Left lung (tissue), 10 donors: ENCODE measurements around the gene OR13C9. TPM values are rescaled to one million over a fixed set of nuclear protein-coding genes. Genes with fewer than 3 reads are reported as not detected.

ENCODE experiments used
- ATAC-seq: fragments of 200-7000 bp; cut with Tn5 transposase; one replicate; pipeline ENCODE4 v1.9.1; 2020; ENCODE audit warnings: moderate library complexity
- DNase-seq, 4 donors: peaks; one replicate each; pipeline ENCODE4 v3.0.0-alpha.2; 2013 to 2020
- H3K27ac ChIP-seq, 2 donors: fragments of 200-600 bp; sonication (generic) in 1 of 2; one replicate each; pipeline versions ENCODE4 v1.5.0 to v1.8.0; 2020 to 2021
- H3K27me3 ChIP-seq, 2 donors: fragments of 200-600 bp; sonication (generic) in 1 of 2; one replicate each; pipeline versions ENCODE4 v1.5.0 to v1.8.0; 2020 to 2021
- H3K36me3 ChIP-seq, 2 donors: fragments of 200-600 bp; sonication (generic) in 1 of 2; one replicate each; pipeline versions ENCODE4 v1.5.0 to v1.8.0; 2020 to 2021
- H3K4me1 ChIP-seq, 2 donors: fragments of 200-600 bp; one replicate each; pipeline ENCODE4 v1.8.0; 2021
- H3K4me3 ChIP-seq, 2 donors: fragments of 200-600 bp; sonication (generic) in 1 of 2; one replicate each; pipeline versions ENCODE4 v1.5.0 to v1.8.0; 2020 to 2021; ENCODE audit warnings: mild to moderate bottlenecking in 1 of 2
- H3K9me3 ChIP-seq, 2 donors: fragments of 200-600 bp; sonication (generic) in 1 of 2; one replicate each; pipeline versions ENCODE4 v1.5.0 to v1.8.0; 2020 to 2021
- intact Hi-C, 2 donors: fragments of 100-400 bp; cut with DNase I; formaldehyde crosslinking; loops; one replicate each; pipeline versions ENCODE4 v1.11.2 to v1.14.2; 2022
- polyA plus RNA-seq, 6 donors: library from polyadenylated mRNA; unstranded; fragments of 120-200 nt; gene quantifications; one replicate each; pipeline ENCODE4 v1.2.1, GENCODE V29; 2013; ENCODE audit not compliant: insufficient read length in 6 of 6
- total RNA-seq, 2 donors: library from RNA; stranded (reverse); fragmentation: NEBNext Ultra II Directional; extraction: Animal tissue kit (Norgen Biotek cat#: 25700); gene quantifications; one replicate each; pipeline ENCODE4 v1.2.1, GENCODE V29; 2021
- TF ChIP-seq, protein P1 (sequence below), 2 donors: fragments of 200-600 bp; sonication (generic) in 1 of 2; IDR thresholded peaks; one replicate each; pipeline versions ENCODE4 v1.5.0 to v1.8.0; 2021; ENCODE audit warnings: antibody characterized with exemption in 2 of 2
- donor health status: DM: no; HTN: yes; CAD: no.
- donor health status: DM: no; HTN: no; CAD: no.

OR13C9 gene
- total and polyA plus RNA-seq, 8 donors = 0.23 TPM; not detected in 7

DNA sequence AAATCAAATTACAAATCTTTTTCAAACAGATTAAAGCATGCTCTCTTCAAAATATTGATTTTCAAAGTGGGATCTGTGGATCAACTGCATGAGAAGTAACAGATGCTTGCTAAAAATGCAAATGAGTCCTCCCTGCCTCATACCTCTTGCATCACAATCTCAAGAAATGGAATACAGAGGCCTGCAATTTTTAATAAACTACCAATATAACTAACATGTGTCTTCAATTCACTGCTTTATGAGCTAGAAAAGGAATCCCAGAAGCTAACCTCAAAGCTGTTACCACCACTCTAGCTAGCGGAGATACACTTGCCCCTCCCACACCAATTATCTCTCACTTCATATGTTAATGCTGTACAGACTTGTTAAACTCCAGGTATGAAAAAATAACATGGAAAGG, 28.4 kb downstream of the OR13C9 start:
- H3K27me3 ChIP-seq = no peaks in the 10 kb centered on the region
- no peak overlapping the region for H3K4me3 ChIP-seq
- no peaks in the 10 kb centered on the region for H3K36me3 ChIP-seq
- H3K9me3 ChIP-seq = peaks cover 0 to 3% of the 10 kb centered on the region in 2 donors
- no peak overlapping the region for H3K27ac ChIP-seq
- DNase-seq (no peak), ATAC-seq (no peak)
- H3K4me1 ChIP-seq = no peaks in the 10 kb centered on the region
- intact Hi-C loops = no loop called here
- TF ChIP-seq, protein P1, sequence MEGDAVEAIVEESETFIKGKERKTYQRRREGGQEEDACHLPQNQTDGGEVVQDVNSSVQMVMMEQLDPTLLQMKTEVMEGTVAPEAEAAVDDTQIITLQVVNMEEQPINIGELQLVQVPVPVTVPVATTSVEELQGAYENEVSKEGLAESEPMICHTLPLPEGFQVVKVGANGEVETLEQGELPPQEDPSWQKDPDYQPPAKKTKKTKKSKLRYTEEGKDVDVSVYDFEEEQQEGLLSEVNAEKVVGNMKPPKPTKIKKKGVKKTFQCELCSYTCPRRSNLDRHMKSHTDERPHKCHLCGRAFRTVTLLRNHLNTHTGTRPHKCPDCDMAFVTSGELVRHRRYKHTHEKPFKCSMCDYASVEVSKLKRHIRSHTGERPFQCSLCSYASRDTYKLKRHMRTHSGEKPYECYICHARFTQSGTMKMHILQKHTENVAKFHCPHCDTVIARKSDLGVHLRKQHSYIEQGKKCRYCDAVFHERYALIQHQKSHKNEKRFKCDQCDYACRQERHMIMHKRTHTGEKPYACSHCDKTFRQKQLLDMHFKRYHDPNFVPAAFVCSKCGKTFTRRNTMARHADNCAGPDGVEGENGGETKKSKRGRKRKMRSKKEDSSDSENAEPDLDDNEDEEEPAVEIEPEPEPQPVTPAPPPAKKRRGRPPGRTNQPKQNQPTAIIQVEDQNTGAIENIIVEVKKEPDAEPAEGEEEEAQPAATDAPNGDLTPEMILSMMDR (IDR thresholded peaks at IDR 0.05) = no peak

DNA sequence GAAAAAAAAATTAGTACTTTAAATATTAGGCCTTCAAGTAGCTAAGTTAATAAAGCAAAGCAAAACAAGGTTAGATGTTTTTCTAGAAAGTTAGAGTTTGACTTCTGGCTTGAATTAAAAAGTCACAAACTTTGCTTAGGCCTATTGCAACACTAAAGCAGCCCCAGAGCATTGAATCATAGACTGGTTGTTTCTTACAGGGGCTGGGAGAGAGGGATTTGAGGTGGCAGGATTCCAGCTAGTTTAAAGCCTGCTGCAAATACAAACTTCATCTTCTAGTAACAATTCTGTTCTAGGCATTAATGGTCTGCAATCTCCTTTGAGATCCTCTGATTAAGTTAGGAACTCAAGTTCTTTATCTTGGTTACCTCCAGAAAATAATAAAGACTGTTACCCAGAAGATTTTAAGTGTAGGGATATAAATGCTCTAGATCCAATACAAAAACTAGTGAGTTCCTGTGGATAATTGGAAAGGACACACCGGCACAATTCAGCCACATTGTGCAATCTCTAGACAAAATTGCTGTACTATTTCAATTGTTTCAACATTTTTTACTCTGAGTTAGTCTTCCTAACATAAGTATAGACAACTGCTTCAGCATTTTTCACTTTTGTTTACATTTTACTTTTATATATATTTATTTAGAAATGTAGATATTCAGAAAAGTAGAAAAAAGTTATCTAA, 31.4 kb downstream of the OR13C9 start:
- ATAC-seq (no peak), DNase-seq (peak in 2 of 4 donors; percentile 13 to 37)
- intact Hi-C loops = no loop called here
- Histone ChIP-seq H3K36me3 (no peaks in the 10 kb centered on the region), H3K4me1 (no peaks in the 10 kb centered on the region), H3K27ac (no peak overlapping the region), H3K9me3 (no peaks in the 10 kb centered on the region), H3K27me3 (no peaks in the 10 kb centered on the region), H3K4me3 (no peak overlapping the region)
- TF ChIP-seq, protein P1 (IDR thresholded peaks at IDR 0.05) = no peak

DNA sequence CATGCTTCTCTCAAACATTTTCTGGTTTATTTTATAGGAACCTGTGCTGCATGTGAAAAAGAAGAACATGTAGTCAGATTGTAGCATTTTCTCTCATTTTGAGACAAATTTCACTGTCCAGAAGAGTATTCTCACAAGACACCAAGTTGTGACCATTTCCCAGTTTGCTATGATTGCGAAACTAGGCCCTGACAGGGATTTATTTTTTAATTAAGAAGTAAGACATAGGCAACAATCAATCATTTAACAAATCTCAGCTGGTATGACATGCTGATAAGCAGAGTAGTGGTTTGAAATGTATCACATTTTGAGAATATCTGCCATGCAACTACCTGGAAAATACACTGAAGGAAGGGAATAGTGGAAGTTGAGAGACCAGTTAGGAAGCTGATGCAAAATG, 37.4 kb downstream of the OR13C9 start:
- intact Hi-C loops = no loop called here
- no peak overlapping the region for H3K27ac ChIP-seq
- TF ChIP-seq, protein P1 (IDR thresholded peaks at IDR 0.05) = no peak
- no peaks in the 10 kb centered on the region for H3K9me3 ChIP-seq
- ATAC-seq = no peak
- no peaks in the 10 kb centered on the region for H3K4me1 ChIP-seq
- H3K27me3 ChIP-seq = no peaks in the 10 kb centered on the region
- H3K36me3 ChIP-seq = no peaks in the 10 kb centered on the region
- no peak overlapping the region for H3K4me3 ChIP-seq
- DNase-seq = no peak

DNA sequence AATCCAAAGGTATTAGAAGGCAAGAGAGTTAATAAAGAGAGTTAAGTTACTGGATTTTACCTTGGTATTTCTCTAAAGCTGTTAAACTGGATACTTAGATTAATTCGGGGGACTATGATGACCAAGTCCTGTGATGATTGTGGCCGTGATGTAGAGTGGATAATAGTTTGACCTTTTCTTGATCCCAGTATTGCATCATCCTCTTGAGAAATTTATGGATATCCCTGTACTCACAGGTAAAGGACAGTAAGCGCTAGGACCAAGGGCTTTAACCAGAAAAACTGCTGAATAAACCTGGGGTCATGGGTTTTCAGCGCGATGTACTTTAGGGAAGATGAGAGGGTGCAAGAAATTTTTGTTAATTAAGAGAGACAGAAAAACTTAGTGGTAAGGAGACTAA, 40.7 kb downstream of the OR13C9 start:
- intact Hi-C loops = no loop called here
- H3K27ac ChIP-seq = no peak overlapping the region
- H3K4me3 ChIP-seq = no peak overlapping the region
- no peaks in the 10 kb centered on the region for H3K36me3 ChIP-seq
- ATAC-seq (no peak), DNase-seq (no peak)
- H3K9me3 ChIP-seq = peaks cover 0 to 13% of the 10 kb centered on the region in 2 donors
- H3K4me1 ChIP-seq = no peaks in the 10 kb centered on the region
- H3K27me3 ChIP-seq = no peaks in the 10 kb centered on the region
- TF ChIP-seq, protein P1 (IDR thresholded peaks at IDR 0.05) = no peak

DNA sequence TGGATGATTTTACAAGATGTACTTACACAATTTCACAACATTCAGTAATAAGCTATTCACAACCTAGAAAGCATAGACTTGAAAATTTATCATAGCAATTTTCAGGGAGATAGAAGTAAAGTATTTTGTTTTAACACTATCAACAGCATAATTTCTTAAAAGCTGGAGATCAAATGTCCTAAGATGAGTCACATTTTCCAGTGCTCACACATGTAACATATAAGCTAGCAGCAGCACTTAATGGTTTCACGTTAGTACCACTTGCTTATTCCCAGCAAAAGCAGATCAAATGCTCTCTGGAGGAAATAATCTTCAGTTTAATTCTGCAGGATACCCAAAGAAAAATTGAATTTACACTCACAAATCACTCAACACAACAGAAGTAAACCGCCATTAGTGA, 42.5 kb downstream of the OR13C9 start:
- H3K27me3 ChIP-seq = no peaks in the 10 kb centered on the region
- no peak for ATAC-seq
- intact Hi-C loops = no loop called here
- H3K27ac ChIP-seq = no peak overlapping the region
- TF ChIP-seq, protein P1 (IDR thresholded peaks at IDR 0.05) = no peak
- no peaks in the 10 kb centered on the region for H3K36me3 ChIP-seq
- no peak for DNase-seq
- H3K4me1 ChIP-seq = no peaks in the 10 kb centered on the region
- H3K9me3 ChIP-seq = peaks cover 0 to 20% of the 10 kb centered on the region in 2 donors
- no peak overlapping the region for H3K4me3 ChIP-seq
